Keratinocyte (primary cell): Measurements from ENCODE around the gene LCN2. TPM values are rescaled to one million over a fixed set of nuclear protein-coding genes. Genes with fewer than 3 reads are reported as not detected.
"Not testable (repeated sequence)": the region's sequence is repeated elsewhere in the genome, so short reads cannot be mapped to it uniquely, and the experiment has no call there.

Experiments used
- DNase-seq: peaks from one replicate; pipeline ENCODE4 v3.0.0-alpha.2; 2011; ENCODE audit warnings: low read depth, missing footprints, low spot score
- FAIRE-seq: peaks from 2 replicates; lab custom pipeline; 2011; peaks lifted over from hg19 to GRCh38; lab: Jason Lieb, UNC
- H2AFZ ChIP-seq: 2 replicates; pipeline ENCODE4 v1.6.0; 2012; ENCODE audit warnings: low read length, control low read depth, inconsistent platforms; ENCODE audit not compliant: control insufficient read depth
- H3K27ac ChIP-seq: 2 replicates; pipeline ENCODE4 v1.5.1; 2011; ENCODE audit warnings: low read length; ENCODE audit not compliant: control insufficient read depth, insufficient read depth
- H3K27me3 ChIP-seq: 3 replicates; pipeline ENCODE4 v1.6.0; 2011; ENCODE audit warnings: low read length; ENCODE audit not compliant: control insufficient read depth, insufficient read depth; ENCODE audit errors: extremely low read depth
- H3K36me3 ChIP-seq, 2 experiments: 2 replicates in 1 of 2; 3 replicates in 1 of 2; pipeline ENCODE4 v1.5.1; 2011; ENCODE audit warnings: low read length in 2 of 2, mild to moderate bottlenecking in 1 of 2; ENCODE audit not compliant: control insufficient read depth in 2 of 2, insufficient read depth in 2 of 2; ENCODE audit errors: extremely low read depth in 1 of 2
- H3K4me1 ChIP-seq: 3 replicates; pipeline ENCODE4 v1.5.1; 2011; ENCODE audit warnings: low read length; ENCODE audit not compliant: control insufficient read depth, insufficient read depth; ENCODE audit errors: extremely low read depth
- H3K4me2 ChIP-seq: 3 replicates; pipeline ENCODE4 v1.6.0; 2011; ENCODE audit warnings: low read depth, low read length; ENCODE audit not compliant: control insufficient read depth, insufficient read depth; ENCODE audit errors: extremely low read depth
- H3K4me3 ChIP-seq, 3 experiments: fragments of 200-600 bp in 1 of 3; sonication (generic) in 1 of 3; 2 replicates in 2 of 3; 3 replicates in 1 of 3; pipeline ENCODE4 v1.5.1; 2011 to 2016; ENCODE audit warnings: low read length in 3 of 3, mild to moderate bottlenecking in 3 of 3, control low read depth in 2 of 3, inconsistent platforms in 1 of 3, low read depth in 1 of 3, mixed read lengths in 1 of 3, mixed run types in 1 of 3, moderate library complexity in 1 of 3; ENCODE audit not compliant: control insufficient read depth in 2 of 3, insufficient read depth in 2 of 3; ENCODE audit errors: extremely low read depth in 1 of 3
- H3K79me2 ChIP-seq: 2 replicates; pipeline ENCODE4 v1.6.0; 2012; ENCODE audit warnings: low read length; ENCODE audit not compliant: control insufficient read depth, insufficient read depth
- H3K9ac ChIP-seq: 3 replicates; pipeline ENCODE4 v1.6.0; 2011; ENCODE audit warnings: low read length; ENCODE audit not compliant: control insufficient read depth, insufficient read depth; ENCODE audit errors: extremely low read depth
- H3K9me1 ChIP-seq: 3 replicates; pipeline ENCODE4 v1.6.0; 2011; ENCODE audit warnings: low read length; ENCODE audit not compliant: control insufficient read depth, insufficient read depth; ENCODE audit errors: extremely low read depth
- H3K9me3 ChIP-seq: 2 replicates; pipeline ENCODE4 v1.5.1; 2012; ENCODE audit warnings: low read depth, low read length; ENCODE audit not compliant: control insufficient read depth
- H4K20me1 ChIP-seq: 3 replicates; pipeline ENCODE4 v1.6.0; 2011; ENCODE audit warnings: low read length; ENCODE audit not compliant: control insufficient read depth, insufficient read depth; ENCODE audit errors: extremely low read depth
- EZH2 ChIP-seq: IDR thresholded peaks from one replicate; pipeline ENCODE4 v1.6.1; 2012; ENCODE audit warnings: inconsistent platforms, mild to moderate bottlenecking, low read length, moderate library complexity
- dilution Hi-C: fragments of 300-500 bp; cut with MboI; formaldehyde crosslinking; loops from one replicate; pipeline ENCODE4 v1.7.0; 2020; ENCODE audit warnings: low sequenced_read_pairs; ENCODE audit not compliant: extremely low pct_ligation_motif_present
- polyA plus RNA-seq, 5 experiments: library from polyadenylated mRNA; depleted of rRNA in 3 of 5; stranded (reverse) in 3 of 5; stranded (forward) in 1 of 5; unstranded in 1 of 5; fragments of >200 nt; gene quantifications; 1 replicate in 1 of 5; 2 replicates in 3 of 5; 3 replicates in 1 of 5; pipeline versions ENCODE4 v1.2.1 to v1.2.3, GENCODE V29; 2011 to 2012; ENCODE audit warnings: missing spikeins in 2 of 5, low read depth in 1 of 5, low replicate concordance in 1 of 5
- TF ChIP-seq, protein P1 (sequence below), 3 experiments: IDR thresholded peaks in 1 of 3; conservative IDR thresholded peaks in 1 of 3; optimal IDR thresholded peaks in 1 of 3; 2 replicates in 2 of 3; 3 replicates in 1 of 3; pipeline versions ENCODE3 to v1.5.1; 2011; ENCODE audit warnings: low read length in 3 of 3, mild to moderate bottlenecking in 3 of 3, moderate library complexity in 2 of 3, control low read depth in 1 of 3, inconsistent platforms in 1 of 3; ENCODE audit not compliant: insufficient read depth in 2 of 3; ENCODE audit errors: extremely low read depth in 1 of 3

LCN2 gene
- polyA plus RNA-seq, 1 donor (not counting 4 experiments of a cell fraction or from before 2014, with no cell fraction given) = 28.9 TPM

- no peak for TF ChIP-seq EZH2
- TF ChIP-seq, protein P1, sequence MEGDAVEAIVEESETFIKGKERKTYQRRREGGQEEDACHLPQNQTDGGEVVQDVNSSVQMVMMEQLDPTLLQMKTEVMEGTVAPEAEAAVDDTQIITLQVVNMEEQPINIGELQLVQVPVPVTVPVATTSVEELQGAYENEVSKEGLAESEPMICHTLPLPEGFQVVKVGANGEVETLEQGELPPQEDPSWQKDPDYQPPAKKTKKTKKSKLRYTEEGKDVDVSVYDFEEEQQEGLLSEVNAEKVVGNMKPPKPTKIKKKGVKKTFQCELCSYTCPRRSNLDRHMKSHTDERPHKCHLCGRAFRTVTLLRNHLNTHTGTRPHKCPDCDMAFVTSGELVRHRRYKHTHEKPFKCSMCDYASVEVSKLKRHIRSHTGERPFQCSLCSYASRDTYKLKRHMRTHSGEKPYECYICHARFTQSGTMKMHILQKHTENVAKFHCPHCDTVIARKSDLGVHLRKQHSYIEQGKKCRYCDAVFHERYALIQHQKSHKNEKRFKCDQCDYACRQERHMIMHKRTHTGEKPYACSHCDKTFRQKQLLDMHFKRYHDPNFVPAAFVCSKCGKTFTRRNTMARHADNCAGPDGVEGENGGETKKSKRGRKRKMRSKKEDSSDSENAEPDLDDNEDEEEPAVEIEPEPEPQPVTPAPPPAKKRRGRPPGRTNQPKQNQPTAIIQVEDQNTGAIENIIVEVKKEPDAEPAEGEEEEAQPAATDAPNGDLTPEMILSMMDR (optimal IDR thresholded peaks at IDR 0.05 in 1 of 3, IDR thresholded peaks at IDR 0.05 in 1 of 3, conservative IDR thresholded peaks at IDR 0.05 in 1 of 3; ENCODE audit: extremely low read depth in 1 of 3, insufficient read depth in 2 of 3, low read length in 3 of 3) = no peak
- Histone ChIP-seq H3K4me3 (peak overlapping the region; percentile 80 to 93 (median 93)), H3K4me1 (peaks cover 11% of the 10 kb centered on the region), H2AFZ (peak overlapping the region; percentile 88), H3K9me1 (no peaks in the 10 kb centered on the region), H4K20me1 (peaks cover 3% of the 10 kb centered on the region), H3K4me2 (peak overlapping the region; percentile 91), H3K79me2 (peaks cover 26% of the 10 kb centered on the region), H3K9ac (peak overlapping the region; percentile 92), H3K36me3 (peaks cover 9% of the 10 kb centered on the region in 2 experiments), H3K27me3 (no peaks in the 10 kb centered on the region), H3K9me3 (no peaks in the 10 kb centered on the region), H3K27ac (peak overlapping the region; percentile 94)
- no peak for FAIRE-seq
- no peak for DNase-seq
- dilution Hi-C loops = no loop called here
Observed at GRCh38 chr9:128128836-128129590, 20.2 kb upstream of the LCN2 start.

DNA sequence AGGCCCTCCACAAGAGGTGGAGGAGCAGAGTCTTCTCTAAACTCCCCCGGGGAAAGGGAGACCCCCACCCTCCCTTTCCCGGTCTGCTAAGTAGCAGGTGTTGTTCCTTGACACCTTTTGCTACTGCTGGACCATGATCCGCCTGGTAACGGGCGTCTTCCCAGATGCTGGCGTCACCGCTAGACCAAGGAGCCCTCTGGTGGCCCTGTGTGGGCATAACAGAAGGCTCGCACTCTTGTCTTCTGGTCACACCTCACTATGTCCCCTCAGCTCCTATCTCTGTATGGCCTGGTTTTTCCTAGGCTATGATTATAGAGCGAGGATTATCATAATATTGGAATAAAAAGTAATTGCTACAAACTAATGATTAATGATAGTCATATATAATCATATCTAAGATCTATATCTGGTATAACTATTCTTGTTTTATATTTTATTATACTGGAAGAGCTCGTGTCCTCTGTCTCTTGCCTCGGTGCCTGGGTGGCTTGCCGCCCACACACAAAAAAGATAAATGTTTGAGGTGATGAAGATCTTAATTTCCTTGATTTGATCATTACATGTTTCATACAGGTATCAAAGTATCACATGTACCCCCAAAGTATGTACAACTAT, 19.2 kb upstream of the LCN2 start:
- H3K4me3 ChIP-seq, H3K27ac ChIP-seq, H3K4me2 ChIP-seq, H3K9ac ChIP-seq, H3K9me1 ChIP-seq, H2AFZ ChIP-seq, DNase-seq, H3K36me3 ChIP-seq, H4K20me1 ChIP-seq, FAIRE-seq, dilution Hi-C loops, H3K9me3 ChIP-seq, H3K27me3 ChIP-seq: not testable (repeated sequence)
- H3K79me2 ChIP-seq = peaks cover 21% of the 10 kb centered on the region
- H3K4me1 ChIP-seq = peaks cover 11% of the 10 kb centered on the region

DNA sequence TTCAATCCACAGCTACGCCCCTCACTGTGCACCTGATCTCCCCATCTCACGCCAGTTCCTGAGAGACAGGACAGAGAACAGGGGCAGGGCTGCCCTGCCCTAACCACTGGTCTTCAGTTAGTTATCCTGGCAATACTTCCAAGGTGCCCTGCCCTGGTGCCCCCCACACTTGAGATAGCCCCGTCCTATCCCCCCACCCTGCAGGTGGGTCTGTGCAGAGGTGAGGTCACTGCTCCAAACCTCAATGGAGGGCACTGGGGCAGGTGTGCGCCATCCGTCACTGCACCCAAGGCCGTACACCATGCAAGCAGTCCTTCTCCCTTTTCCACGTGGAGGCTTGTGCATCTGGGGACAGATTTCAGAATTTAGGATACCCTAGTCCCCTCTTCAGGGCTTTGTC, 18.6 kb upstream of the LCN2 start:
- H3K79me2 ChIP-seq = peaks cover 16% of the 10 kb centered on the region
- dilution Hi-C loops, H3K36me3 ChIP-seq, H4K20me1 ChIP-seq, H3K9me3 ChIP-seq, H3K9ac ChIP-seq, FAIRE-seq, H3K27ac ChIP-seq, H3K4me3 ChIP-seq, H3K4me2 ChIP-seq, DNase-seq, H3K9me1 ChIP-seq, H3K27me3 ChIP-seq, H2AFZ ChIP-seq: not testable (repeated sequence)
- peaks cover 12% of the 10 kb centered on the region for H3K4me1 ChIP-seq

GRCh38 chr9:128131346-128131745, 17.9 kb upstream of the LCN2 start:
- dilution Hi-C loops, H2AFZ ChIP-seq, H4K20me1 ChIP-seq, H3K79me2 ChIP-seq, H3K4me3 ChIP-seq, H3K9me1 ChIP-seq, DNase-seq, FAIRE-seq, H3K4me2 ChIP-seq, H3K36me3 ChIP-seq, H3K9ac ChIP-seq, H3K4me1 ChIP-seq, H3K27me3 ChIP-seq, H3K27ac ChIP-seq, H3K9me3 ChIP-seq: not testable (repeated sequence)
